Uterus (tissue), 4 donors: ENCODE results near the gene RANBP3. TPM values are rescaled to one million over a fixed set of nuclear protein-coding genes. Genes with fewer than 3 reads are reported as not detected.
A peak's percentile ranks its signal among the peaks of the same experiment; 100 is the strongest.

Experiments
- DNase-seq, 2 donors: peaks; one replicate each; pipeline ENCODE4 v3.0.0-alpha.2; 2019 to 2020
- H3K27ac ChIP-seq, 2 donors: fragments of 200-600 bp; sonication (generic); 1 replicate in 1 of 2; 2 replicates in 1 of 2; pipeline ENCODE4 v1.5.1; 2016 to 2018
- H3K27me3 ChIP-seq, 2 donors: fragments of 200-600 bp; sonication (generic); one replicate each; pipeline ENCODE4 v1.5.1; 2018 to 2019; ENCODE audit warnings: control low read depth in 1 of 2
- H3K36me3 ChIP-seq, 2 donors: fragments of 200-600 bp; sonication (generic); one replicate each; pipeline ENCODE4 v1.5.1; 2019; ENCODE audit warnings: control low read depth in 1 of 2
- H3K4me1 ChIP-seq, 2 donors: fragments of 200-600 bp; sonication (generic); one replicate each; pipeline ENCODE4 v1.5.1; 2018 to 2019; ENCODE audit warnings: control low read depth in 1 of 2
- H3K4me3 ChIP-seq, 2 donors: fragments of 200-600 bp; sonication (generic); 1 replicate in 1 of 2; 2 replicates in 1 of 2; pipeline ENCODE4 v1.5.1; 2018 to 2019; ENCODE audit warnings: mild to moderate bottlenecking in 1 of 2
- H3K9me3 ChIP-seq, 2 donors: fragments of 200-600 bp; sonication (generic); one replicate each; pipeline ENCODE4 v1.5.1; 2019; ENCODE audit warnings: control low read depth in 1 of 2
- CTCF ChIP-seq, 4 experiments: fragments of 200-600 bp in 2 of 4; fragments of 450-650 bp in 2 of 4; sonication (generic) in 2 of 4; IDR thresholded peaks; one replicate each; pipeline ENCODE4 v1.5.1; 2016 to 2019; ENCODE audit warnings: antibody characterized with exemption in 4 of 4, mild to moderate bottlenecking in 2 of 4, moderate library complexity in 1 of 4
- POLR2A ChIP-seq, 2 donors: fragments of 450-650 bp; IDR thresholded peaks; one replicate each; pipeline ENCODE4 v1.6.1; 2016; ENCODE audit warnings: antibody characterized with exemption in 2 of 2, mild to moderate bottlenecking in 1 of 2, moderate library complexity in 1 of 2
- intact Hi-C: fragments of 100-400 bp; cut with DNase I; formaldehyde crosslinking; loops from one replicate; pipeline ENCODE4 v1.15.1; 2023; ENCODE audit warnings: low total_unique reads
- total RNA-seq, 4 donors: library from RNA; depleted of rRNA in 3 of 4; stranded (reverse); fragments of >200 nt in 3 of 4; gene quantifications; one replicate each; pipeline versions ENCODE4 v1.1.0 to v1.2.4, GENCODE V29; 2014 to 2023
- donor health status: DM: yes; HTN: yes; CAD: no.

RANBP3 gene
- total RNA-seq, 4 donors from 2014 or later = 40.9 to 98.1 (median 48.5) TPM

DNA sequence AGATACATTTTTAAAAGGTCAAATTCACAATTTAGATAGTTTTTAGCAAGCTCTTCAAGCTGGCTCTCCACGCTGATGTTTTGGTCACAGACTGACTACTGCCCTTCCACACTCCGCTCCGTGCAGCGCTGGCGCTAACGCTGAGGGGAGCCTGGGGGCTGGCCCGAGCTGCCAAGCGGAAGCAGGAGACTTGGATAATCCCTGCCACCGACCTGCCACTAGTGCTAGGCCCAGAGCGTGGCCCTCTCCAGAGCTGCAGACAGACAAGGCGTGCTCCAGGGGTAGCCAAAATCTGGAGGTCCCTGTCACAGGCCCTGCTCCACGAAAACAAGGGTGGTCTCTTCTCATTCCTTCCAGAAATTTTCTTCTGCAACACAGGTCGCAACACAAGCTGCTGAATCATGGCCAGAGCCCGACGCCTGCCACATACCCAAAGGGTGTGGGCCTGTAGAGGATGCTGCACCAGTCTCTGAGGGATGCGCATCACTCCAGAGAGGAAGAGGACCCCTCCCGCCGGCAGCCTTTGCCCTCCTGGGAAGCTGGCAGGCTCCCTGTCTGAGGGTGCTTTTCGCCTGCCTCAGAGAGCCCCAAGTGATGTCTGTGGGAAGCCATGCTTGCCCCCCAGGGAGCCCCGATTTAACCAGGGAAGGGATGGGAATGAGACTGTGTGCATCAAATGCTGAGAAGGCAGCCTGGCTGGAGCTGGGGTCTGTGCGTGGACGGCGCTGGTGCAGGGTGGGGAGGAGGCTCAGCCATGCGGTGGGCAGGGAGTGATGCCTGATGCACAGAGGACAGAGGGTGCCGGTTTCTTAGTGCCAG lies 42.3 kb downstream of the RANBP3 start:
- H3K27ac ChIP-seq = peak overlapping the region; percentile 75 to 87

DNA sequence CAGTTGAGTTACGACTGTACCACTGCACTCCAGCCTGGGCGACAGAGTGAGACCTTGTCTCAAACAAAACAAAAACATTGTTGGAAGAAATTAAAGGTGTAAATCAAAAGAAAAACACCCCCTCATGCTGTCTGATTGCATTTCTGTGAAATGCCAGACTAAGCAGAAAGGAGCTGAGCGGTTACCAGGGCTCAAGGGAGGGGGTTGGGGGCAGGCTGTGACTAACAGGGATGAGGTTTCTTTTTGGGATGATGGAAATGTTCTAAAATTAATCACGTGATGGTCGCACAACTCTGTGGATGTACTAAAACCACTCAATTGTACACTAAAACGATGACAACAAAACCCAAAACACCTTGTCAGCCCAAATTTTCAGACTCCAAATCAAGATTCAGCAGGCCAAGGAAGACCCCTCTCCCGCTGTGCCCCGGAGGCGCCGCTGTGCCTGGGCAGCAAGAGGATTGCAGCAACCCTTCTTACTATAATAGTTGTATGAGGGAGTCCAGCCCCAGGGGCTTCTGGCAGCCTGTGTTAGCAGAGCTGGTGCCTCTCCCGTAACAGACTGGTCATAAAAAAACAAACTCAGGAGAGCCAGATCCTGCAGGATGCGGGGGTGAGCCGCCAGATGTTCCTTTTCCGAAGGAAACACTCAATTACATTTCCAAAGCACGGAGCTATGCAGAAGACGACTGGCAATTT lies 43.0 kb downstream of the RANBP3 start:
- Histone ChIP-seq H3K9me3 (no peaks in the 10 kb centered on the region), H3K4me3 (peak overlapping the region in 1 of 2 donors; percentile 4), H3K36me3 (no peaks in the 10 kb centered on the region), H3K27ac (peak overlapping the region; percentile 75 to 87), H3K27me3 (no peaks in the 10 kb centered on the region), H3K4me1 (peaks cover 20 to 33% of the 10 kb centered on the region in 2 donors)
- intact Hi-C loops = no loop called here
- TF ChIP-seq CTCF (IDR thresholded peaks at IDR 0.05) (no peak), POLR2A (IDR thresholded peaks at IDR 0.05) (no peak)
- peak; percentile 78 to 84 for DNase-seq

More for the DNA sequence above, 42.3 kb downstream of the RANBP3 start:
- no peak overlapping the region for H3K4me3 ChIP-seq
- H3K36me3 ChIP-seq = no peaks in the 10 kb centered on the region
- intact Hi-C loops = no loop called here
- H3K9me3 ChIP-seq = no peaks in the 10 kb centered on the region
- DNase-seq = no peak
- H3K4me1 ChIP-seq = peaks cover 20 to 33% of the 10 kb centered on the region in 2 donors
- H3K27me3 ChIP-seq = no peaks in the 10 kb centered on the region
- no peak for TF ChIP-seq CTCF (IDR thresholded peaks at IDR 0.05)
- TF ChIP-seq POLR2A (IDR thresholded peaks at IDR 0.05) = no peak

DNA sequence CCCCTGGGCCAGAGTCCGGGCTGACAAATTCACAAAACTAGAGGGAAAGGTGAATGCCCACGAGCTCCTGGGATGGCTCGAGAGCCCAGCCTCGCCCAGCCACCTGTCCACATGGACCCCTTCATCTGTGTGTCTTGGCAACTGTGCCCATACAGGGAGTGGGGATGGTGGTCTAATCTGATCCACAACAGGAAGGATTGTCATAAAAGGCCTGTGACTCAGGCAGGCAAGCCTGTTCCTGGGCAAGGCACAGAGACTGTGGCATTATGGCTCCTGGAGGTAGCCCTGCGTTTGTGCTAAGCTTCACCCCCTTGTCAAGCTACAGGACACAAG lies 43.9 kb downstream of the RANBP3 start:
- intact Hi-C loops = no loop called here
- TF ChIP-seq POLR2A (IDR thresholded peaks at IDR 0.05) (no peak), CTCF (IDR thresholded peaks at IDR 0.05) (no peak)
- H3K27me3 ChIP-seq = no peaks in the 10 kb centered on the region
- no peaks in the 10 kb centered on the region for H3K36me3 ChIP-seq
- peaks cover 20 to 33% of the 10 kb centered on the region in 2 donors for H3K4me1 ChIP-seq
- no peaks in the 10 kb centered on the region for H3K9me3 ChIP-seq
- DNase-seq = no peak
- H3K27ac ChIP-seq = peak overlapping the region; percentile 75 to 87
- H3K4me3 ChIP-seq = no peak overlapping the region

DNA sequence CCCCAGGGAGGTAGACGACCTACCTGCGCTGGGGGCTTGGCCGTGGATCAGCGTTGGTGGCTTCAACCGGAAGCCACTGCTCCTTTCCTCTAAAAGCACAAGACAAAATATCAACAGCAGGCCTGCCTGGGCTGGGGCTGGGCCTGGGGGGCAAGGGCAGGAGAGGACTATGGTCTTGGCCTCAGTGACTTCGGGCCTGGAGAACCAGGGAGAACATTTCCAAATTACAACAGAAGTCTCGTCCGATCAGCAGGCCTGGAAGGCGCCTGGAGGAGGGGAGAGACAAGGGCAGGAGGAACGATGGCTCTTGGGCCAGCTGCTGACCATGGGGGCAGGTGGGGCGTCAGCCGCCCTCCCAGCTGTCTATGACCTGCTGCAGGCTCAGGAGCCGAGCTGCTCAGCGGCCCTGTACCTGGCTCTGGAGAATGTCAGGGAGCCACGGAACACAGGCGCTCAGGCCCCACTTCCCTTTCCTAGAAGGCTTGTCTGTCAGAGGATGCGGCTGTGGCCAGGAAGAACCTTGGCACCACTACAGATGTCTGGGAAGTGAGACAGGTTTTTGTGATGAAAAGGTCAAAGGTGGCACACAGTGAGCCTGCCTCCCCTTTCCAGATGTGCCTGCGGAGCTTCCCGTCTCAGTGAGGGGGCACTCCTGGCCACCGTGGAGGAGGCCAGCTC lies 44.4 kb downstream of the RANBP3 start:
- Histone ChIP-seq H3K27ac (peak overlapping the region; percentile 75 to 87), H3K36me3 (no peaks in the 10 kb centered on the region), H3K4me1 (peaks cover 20 to 33% of the 10 kb centered on the region in 2 donors), H3K9me3 (no peaks in the 10 kb centered on the region), H3K4me3 (no peak overlapping the region), H3K27me3 (no peaks in the 10 kb centered on the region)
- intact Hi-C loops = no loop called here
- TF ChIP-seq POLR2A (IDR thresholded peaks at IDR 0.05) = no peak
- no peak for TF ChIP-seq CTCF (IDR thresholded peaks at IDR 0.05)
- DNase-seq = peak in 1 of 2 donors; percentile 47
